HG03103 (cell line): ENCODE data around the gene REEP3.
A peak's percentile ranks its signal among the peaks of the same experiment; 100 is the strongest.
"Not testable (repeated sequence)": the region's sequence is repeated elsewhere in the genome, so short reads cannot be mapped to it uniquely, and the experiment has no call there.

Source experiments
- ATAC-seq: cut with Tn5 transposase; IDR thresholded peaks from one replicate; pipeline ENCODE4 v1.9.1; 2021; ENCODE audit warnings: low read depth; ENCODE audit not compliant: unreplicated experiment

The REEP3 gene

DNA sequence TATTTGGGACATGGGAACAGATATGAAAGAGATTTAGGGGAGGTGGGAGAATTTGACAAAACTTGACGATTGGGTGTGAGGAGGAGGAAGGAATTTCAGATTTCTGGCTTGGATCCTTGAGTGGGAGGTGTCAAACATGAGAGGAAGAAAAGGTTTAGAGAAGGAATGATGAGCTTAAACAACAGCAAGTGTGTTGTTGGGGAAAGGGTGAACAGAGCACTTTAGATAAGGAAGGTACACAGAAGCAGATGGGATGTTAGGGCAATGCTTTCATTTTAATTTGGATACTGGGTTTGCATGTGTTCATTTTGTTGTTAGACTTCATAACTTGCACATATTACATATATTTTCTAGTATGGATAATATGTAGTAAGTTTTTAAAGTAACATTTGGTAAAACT is 23.2 kb downstream of the REEP3 start:
- no peak for ATAC-seq

DNA sequence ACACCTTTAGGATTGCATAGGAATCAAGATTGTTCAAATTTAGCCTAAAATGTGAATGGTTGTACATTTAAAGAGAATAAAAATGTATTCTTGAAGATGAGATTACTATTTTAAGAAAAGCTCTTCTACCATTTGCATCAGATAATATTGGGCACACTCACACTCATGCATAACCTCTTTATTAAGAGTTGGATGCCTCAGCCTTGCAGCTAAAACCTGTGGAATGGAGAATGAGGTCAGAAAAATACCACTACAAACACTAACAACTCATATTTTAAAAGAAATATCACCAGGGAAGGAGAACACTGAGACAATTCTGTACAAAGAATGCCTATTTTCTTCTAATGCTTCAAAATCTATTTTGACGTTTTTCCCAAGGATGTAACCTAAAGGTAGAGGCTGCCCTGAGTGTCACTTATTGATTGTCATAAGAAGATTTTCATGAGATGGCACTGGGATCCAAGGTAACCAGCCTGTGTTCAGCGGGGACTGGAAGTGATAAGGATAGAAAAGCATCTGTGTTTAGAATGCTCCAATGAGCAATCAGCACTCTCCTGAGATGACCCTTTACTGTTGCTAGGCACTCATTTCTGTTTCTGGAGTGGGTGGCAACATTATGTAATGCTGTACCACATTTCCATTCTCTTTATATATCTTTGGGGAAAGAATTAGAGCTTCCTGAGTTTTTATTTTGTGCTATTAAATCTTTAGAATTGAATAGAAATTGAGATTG is 26.6 kb downstream of the REEP3 start:
- ATAC-seq: no peak

DNA sequence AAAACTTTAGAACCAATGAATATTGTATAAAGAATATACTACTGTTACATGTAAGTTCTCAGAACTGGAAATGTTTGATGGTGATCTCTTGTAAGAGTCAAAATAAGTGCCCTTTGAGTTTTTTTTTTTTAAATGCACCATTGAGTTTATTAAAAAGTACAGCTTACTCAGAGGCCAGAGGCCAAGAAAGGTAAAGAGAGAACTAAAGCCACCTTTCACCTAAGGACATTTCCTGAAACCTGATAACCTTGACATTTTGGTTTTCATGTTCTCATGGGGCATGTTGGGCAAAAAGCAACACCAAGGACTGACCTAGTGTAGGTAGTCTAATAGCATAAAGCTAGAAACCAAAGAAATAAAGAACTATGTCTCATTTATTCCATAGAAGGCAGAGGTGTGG is 27.7 kb downstream of the REEP3 start:
- no peak for ATAC-seq

DNA sequence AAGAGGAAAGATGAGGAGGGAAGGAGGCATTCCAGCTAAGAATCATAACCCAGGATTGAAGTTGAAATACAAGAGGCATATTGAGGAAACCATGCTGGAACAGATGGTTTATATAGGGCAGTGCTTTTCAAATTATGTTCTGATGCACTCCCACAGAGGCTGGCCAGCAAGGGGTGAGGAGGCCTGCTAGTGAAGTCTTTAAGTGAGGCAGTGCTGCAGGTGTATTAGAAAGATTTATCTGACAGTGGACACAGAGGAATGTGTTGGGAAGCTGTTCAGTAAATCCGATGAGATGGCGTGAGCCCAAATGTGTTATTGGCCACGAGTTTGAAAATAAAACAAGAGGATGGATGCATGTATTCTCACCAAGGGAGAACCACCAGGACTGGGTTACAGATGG is 28.6 kb downstream of the REEP3 start:
- no peak for ATAC-seq

DNA sequence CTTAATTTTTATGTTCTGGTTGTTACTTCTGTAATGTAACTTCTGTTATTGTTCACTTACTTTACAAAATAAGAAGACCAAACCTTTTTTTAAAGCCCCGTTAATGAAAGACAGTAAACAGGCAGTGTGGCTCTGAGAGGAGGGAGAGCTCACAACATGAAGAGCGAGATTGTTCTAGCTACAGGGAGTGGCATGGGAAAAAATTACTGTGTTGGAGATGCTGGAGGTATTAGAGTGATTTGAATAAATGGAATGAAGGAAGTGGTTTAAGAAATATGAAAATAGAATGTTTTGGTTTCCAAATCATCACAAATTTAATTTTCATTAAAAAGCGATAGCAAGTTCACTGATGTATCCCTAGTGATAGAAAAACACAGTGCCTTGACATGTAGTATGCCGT is 31.8 kb downstream of the REEP3 start:
- ATAC-seq: no peak

DNA sequence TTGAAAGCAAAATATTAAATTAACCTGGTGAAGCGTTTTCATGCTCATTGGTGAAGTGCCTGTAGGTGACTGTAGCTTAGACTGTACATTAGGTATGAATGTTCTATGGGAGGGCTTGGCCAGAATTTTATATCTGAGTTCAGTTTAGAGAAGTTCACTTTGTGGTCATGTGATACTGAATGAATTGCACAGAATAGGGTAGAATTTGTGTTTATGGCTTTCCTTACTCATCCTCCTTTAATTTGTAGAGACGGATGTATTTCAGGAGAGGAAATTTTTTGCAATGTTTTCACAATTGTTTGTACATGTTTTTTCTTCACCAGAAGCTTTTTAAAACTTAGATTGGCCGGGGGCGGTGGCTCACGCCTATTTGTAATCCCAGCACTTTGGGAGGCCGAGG is 32.3 kb downstream of the REEP3 start:
- ATAC-seq: no peak

DNA sequence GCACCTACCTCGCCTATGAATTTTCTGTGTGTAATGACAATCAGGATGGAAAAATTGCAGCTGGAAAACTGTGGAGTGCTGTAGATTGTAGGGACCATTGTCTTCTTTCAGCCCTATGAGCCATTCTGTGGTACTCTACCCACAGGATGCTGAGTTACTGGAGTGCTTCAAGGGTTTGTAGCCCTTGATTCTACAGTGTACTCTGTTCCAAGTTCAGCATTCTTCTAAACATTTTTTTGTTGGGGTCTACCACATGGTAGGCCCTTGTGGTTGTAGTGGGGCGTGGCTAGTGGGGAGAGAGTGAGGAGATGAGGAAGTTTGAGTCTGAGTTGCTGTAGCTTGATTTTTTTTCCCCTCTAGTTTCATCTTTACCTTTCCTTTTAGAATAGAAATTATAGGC is 33.5 kb downstream of the REEP3 start:
- ATAC-seq: peak; percentile 90

DNA sequence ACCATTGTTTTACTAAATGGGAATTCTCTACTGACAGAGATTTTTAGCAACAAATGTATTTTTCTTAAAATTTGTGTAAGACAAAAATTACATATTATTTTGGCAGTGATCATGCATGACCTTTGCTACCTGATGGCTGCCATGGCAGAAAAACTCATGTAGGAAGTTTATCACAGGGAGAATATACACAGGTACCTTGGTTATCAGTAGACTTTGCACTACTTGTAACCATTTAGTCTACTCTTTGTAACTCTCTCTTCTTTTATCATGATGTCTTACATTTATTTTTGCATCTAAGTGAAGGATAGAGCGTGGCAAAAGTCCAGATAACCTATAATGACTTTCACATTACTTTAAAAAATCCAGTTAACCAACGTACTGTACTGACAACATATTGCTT is 34.1 kb downstream of the REEP3 start:
- no peak for ATAC-seq

DNA sequence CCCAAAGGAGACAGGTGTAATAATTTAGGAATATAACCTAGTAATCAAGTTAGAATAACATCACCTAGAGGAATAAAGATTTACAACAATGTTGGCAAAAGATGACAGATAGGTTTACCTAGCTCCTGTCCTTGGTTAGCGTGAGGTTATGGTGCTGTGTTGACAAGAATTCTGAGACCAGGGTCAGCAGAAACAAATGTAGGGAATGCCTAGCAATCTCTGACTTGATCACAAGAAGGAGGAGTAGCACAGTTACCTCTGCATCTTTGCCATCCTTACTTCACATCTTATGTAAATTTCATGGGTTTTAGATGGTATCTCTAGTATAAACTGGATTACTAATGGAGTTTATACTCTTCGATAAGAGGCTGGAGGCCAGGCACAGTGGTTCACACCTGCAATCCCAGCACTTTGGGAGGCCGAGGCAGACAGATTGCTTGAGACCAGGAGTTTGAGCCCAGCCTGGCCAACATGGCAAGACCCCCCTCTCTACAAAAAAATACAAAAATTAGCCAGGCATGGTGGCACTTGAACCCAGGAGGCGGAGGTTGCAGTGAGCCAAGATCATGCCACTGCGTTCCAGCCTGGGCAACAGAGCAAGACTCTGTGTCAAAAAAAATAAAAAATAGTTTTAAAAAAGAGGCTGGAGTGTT is 37.1 kb downstream of the REEP3 start:
- ATAC-seq: no peak

DNA sequence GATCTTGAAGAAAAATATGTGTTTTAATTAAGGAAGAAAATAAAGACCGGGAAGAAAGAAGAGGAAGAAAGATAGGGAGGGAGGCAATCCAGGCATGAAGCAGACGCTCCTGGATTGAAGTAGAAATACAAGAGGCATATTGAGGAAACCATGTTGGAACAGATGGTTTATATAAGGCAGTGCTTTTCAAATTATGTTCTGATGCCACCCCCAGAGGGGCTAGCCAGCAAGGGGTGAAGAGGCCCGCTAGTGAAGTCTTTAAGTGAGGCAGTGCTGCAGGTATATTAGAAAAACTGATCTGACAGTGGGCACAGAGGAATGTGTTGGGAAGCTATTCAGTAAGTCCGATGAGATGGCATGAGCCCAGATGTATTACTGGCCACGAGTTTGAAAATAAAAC is 40.1 kb downstream of the REEP3 start:
- no peak for ATAC-seq

DNA sequence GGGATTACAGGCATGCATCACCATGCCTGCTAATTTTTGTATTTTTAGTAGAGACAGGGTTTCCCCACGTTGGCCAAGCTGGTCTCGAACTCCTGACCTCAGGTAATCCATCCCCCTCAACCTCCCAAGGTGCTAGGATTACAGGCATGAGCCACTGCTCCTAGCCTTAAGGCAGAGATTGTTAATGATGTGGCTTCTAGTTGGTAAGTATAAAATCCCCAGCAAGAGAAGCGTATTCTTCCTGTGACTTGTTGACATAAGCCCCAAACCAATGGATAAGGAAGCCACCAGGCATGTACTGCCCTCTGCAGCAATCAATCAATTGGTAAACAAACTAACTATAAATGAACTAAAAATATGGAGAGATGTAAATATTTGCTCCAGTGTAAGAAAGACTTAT is 41.2 kb downstream of the REEP3 start:
- no peak for ATAC-seq

DNA sequence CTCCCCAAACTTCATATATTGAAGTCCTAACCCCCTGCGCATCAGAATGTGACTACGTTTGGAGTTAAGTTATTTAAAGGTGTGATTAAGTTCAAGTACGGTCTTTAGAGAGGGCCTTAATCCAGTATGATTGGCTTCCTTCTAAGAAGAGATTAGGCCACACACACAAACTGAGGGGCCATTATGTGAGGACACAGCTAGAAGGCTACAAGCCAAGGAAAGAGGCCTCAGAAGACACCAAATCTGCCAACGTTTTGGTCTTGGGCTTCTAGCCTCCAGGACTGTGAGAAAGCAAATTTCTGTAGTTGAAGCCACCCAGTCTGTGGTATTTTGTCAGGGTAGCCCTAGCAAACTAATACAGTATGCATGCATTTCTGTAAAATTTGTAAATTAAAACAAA is 41.7 kb downstream of the REEP3 start:
- no peak for ATAC-seq

DNA sequence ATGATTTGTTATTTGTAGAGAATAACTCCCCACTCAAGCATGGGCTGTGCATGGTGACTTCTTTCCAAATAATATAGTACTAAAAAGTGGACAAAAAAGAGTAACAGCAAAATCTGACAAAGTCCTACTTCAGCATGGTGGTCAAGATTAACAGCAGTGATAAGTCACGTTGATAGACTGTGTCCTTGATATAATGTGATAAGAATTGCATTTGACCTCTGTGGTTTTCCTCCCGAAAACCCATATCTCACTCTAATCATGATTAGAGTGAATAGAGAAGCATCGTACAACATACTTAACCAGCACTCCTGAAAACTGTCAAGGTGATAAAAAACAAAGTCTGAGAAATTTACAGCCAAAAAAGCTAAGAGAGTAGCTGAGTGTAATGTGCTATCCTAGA is 42.4 kb downstream of the REEP3 start:
- ATAC-seq: no peak

DNA sequence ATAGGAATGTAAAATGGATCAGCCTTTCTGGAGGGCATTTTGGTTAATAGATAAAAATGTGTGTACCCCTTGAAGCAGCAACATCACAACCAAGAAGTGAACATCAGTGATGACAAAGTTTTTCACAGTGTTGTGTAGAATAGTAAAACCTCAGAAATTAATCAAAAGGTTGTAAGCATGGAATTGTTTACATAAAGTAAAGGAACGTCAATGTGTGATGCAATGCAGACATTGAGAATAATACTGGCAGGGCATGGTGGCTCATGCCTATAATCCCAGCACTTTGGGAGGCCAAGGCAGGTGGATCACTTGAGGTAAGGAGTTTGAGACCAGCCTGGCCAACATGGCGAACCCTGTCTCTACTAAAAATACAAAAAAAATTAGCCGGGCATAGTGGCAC is 43.5 kb downstream of the REEP3 start:
- not testable (repeated sequence) for ATAC-seq

DNA sequence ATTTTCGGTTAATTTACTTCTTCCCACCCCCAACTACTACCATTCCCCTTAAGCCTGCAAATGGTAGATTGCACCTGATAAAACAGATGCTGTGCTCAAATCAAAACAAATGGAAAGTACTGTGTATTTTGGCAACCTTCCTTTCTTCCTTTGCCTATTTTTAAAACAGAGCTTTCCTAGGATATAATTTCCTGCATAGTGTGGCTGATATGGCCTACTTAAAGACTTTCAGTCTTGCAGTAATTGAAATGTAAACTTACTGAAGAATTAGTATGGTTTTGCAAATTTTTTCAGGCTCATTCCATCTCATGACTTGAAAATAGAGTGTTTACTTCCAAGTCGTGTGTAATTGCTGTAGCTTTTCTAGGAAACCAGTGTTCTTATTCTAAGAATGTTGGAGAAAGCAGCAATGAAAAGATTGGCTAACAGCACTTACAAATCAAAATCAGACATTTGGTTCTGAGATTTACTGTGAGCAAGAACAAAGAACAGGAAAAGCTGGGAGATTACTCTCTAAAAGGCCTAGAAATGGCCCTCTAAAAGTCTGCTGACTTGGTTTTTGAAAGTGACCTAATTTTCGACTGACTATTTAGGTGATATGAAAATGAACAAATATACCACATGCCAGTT is 52.0 kb downstream of the REEP3 start:
- no peak for ATAC-seq

DNA sequence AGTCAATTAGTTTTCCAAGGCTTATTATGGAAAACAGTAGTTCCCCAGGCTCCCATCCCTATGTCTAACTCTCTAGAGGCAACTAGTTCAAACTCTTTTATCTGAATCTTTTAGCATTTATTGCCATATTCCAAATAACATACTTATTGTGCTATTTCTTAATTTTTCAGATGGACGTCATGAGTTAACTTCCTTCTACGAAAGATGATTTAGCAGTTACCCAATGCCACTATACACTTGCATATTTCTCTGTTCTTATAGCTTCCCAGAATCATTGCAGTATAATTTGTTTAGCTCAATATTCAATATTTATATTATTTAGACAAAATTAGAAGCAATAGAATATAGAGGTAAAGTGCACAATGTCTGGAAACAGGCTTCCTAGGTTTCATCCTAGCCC is 52.8 kb downstream of the REEP3 start:
- ATAC-seq: no peak

DNA sequence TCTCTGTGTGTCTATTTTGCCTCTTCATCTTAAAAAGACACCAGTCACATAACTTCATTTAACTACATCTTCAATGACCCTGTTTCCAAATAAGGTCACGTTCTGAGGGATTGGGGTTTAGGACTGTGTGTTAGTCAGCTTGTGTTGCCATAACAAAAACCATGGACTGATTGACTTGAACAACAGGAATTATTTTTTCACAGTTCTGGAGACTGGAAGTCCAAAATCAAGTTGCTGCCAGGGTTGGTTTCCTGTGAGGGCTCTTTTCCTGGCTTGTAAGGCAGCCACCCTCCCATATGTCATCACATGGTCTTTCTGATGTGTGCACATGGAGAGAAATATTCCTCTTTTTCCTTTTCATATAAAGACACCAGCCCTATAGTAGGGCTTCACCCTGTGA is 55.3 kb downstream of the REEP3 start:
- no peak for ATAC-seq

DNA sequence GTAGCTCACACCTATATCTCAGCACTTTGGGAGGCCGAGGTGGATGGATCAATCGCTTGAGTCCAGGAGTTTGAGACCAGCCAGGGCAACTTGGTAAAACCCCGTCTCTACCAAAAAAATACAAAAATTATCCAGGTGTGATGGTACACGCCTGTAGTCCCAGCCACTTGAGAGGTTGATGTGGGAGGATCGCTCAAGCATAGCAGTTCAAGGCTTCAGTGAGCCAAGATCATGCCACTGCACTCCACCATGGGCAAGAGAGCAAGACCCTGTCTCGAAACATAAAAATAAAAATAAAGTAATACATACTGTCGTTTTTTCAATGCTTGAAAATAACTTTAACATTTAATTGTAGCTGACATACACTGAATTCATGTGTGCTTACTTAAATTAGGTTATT is 57.3 kb downstream of the REEP3 start:
- no peak for ATAC-seq

DNA sequence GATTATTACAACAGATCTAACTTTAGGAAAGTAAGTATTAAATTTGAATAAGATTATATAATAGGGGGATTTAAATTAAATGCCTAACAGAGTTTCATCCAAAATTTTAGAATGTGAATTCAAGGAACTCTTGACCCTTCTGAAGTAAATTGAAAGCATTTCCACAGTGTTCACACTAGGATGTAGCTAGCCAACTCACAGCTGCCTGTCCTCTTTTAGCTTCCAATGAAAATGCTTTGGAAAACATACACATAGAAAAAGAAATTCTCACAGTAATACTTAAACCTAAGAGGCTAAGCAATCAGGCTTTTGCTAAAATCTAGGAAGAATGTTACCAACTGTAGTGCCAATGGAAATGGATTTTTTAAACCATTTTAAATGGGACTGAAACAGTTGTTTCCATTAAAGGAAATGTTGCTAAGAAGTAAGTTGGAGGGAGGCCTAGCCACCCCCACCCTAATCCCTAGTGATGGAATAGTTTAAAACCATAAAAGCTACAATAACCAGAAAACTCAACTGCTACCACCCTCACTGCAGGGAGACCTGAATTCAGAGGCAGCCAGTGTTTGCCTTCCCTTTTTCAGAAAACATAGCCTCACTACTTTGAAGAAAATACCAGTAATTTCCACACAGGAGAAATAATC is 58.3 kb downstream of the REEP3 start:
- ATAC-seq: no peak

DNA sequence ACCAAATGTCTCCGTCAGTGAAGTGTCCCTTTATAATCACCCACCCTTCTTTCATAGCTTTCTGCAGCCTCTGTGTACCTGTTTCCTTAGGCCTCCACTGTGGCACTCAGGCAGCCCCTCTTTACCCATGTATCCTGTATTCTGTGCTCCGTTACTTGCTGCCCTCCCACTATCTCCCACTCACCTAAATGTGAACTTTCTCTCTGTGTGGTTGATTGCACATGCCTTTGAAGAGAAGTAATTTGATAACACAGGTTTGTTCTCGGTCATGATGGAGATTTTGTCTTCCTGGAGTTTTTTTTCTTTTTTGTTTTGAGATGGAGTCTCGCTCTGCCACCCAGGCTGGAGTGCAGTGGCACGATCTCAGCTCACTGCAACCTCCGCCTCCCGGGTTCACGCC is 61.5 kb downstream of the REEP3 start:
- ATAC-seq: no peak

DNA sequence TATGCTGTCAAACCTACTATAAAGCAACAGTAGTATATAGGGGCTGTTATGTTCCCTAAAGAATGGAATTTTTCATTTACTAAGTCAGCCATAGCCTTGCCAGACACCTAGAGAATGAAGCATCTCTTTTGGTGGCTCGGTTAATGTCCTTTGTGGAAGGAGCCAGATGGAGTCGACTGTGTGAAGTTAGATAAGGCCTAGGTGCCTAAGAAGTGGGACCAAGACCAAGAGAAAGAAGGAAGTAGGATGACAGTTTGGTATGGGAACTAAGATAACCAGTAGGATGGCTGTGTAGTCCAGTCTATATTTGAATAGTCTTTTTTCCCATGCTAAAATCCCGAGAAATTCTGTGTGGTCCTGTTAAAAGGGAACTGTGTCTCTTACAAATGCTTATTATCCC is 62.2 kb downstream of the REEP3 start:
- ATAC-seq: no peak
